Middle frontal gyrus (tissue), 1 donor: ENCODE measurements around the gene SSH2.
A peak's percentile ranks its signal among the peaks of the same experiment; 100 is the strongest.
"Not testable (repeated sequence)": the region's sequence is repeated elsewhere in the genome, so short reads cannot be mapped to it uniquely, and the experiment has no call there.

Experiments
- DNase-seq: peaks from one replicate; pipeline ENCODE4 v3.0.0-alpha.2; 2015; ENCODE audit warnings: low spot score; ENCODE audit errors: extremely low spot score

Gene SSH2

GRCh38 chr17:29674281-29674680 lies 255.7 kb downstream of the SSH2 start:
- DNase-seq = no peak

DNA sequence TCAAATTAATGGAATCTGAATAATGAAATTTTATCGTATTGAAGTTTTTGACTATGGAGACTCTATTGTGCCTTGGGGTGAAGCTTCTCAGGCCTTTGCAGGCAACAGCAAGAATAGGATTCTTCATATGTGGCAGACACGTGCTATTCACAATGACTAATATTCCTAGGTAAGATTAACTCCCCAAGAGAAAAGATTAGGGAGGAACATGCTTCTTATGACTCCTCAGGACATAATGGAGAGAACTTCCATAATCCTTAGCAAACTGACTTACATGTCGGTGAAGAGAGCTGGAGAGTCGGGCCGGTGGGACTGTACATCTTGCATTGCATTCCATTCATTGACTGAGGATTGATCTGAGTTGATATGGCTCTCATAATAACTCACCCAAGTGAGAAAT lies 258.4 kb downstream of the SSH2 start:
- no peak for DNase-seq

- DNase-seq = no peak
Measured at GRCh38 chr17:29669266-29669665, 260.8 kb downstream of the SSH2 start.

- DNase-seq = no peak
Measured at GRCh38 chr17:29667969-29668368, 262.1 kb downstream of the SSH2 start.

- DNase-seq = no peak
Measured at GRCh38 chr17:29665481-29665810, 264.6 kb downstream of the SSH2 start.

- no peak for DNase-seq
Measured at GRCh38 chr17:29664743-29665480, 265.1 kb downstream of the SSH2 start.

DNA sequence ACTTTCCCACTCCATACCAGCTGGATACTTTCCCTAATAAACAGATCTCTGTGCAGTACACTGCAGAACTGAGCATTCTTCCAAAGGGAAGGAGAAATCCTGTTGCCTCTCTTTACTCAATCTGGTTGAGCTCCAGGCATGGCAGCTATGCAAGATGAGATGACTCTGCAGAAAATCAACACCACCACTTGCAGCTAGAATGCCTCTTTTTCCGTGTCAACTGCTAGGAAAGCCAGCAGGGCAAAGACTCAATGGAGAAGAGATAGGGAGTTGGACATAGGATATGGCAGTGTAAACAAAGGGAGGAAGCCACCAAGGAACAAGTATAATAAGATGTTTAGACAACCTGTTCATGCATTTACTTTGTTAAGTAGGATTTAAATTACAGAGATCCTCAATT lies 266.9 kb downstream of the SSH2 start:
- peak; percentile 17 for DNase-seq

DNA sequence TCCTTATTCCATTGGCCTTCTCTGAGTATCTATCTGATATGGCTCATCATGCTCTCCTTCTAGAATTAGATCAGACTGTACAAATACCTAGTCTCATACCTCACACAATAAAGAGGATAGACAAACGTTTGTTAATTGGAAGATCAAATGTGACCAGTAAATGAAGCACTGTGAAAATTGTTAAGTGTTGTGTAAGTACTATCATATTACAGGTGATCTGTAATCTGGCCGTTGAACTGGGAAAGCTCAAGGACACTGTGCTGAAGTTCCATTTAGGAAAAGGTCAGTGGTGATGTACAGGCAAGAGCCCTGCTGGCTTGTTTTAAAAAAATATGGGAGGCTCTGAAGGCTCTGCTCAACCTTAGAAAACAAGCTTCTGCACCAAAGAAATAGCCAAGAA lies 268.8 kb downstream of the SSH2 start:
- DNase-seq = no peak

- no peak for DNase-seq
Measured at GRCh38 chr17:29659155-29659554, 270.9 kb downstream of the SSH2 start.

DNA sequence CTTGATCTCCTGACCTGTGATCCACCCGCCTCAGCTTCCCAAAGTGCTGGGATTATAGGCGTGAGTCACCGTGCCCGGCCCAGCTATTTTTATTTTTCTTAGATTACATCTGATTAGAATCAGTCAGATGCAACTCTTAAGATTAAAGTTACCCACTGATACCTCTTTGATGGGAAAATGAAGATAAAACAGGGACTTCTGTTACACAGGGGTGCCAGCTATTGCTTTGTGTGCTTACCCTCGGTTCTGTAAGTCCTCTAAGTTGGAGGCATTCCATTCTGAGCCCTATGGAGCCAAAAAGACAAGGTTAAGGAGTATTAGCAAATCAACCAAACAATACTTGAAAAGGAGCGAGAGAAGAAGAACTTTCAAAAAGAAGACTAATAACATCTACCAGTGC lies 274.7 kb downstream of the SSH2 start:
- DNase-seq = no peak

DNA sequence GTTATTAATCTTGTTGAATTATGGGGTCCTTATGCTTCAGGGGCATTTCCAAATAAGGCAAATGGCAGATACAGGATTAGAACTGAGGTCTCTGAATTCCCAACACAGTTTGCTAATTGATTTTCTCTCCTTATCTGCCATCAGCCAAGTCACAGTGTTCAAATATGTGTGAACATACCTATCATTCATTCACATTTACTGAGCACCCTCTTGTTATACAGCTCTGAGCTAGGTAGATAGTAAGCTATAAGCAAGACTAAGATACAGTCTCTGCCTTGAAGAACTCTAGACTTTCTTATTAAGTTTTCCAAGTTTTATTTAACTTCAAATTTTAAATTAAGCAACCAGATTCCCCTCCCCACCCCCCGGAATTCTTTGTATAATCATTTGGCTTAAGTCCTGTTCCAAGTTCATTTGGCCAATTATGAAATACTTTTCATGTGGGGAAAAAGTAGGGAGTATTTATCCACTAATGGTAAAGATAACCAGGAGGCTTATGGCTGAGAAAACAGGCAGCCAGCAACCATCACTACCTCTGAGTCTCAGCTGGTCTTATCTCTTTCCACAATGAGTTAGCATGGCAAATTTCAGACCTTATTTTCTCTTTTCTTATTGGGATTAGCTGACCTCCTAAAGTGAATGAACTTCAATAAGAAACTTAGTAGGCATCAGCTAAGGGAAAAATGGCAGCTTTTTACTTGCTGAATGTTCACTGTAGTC lies 275.9 kb downstream of the SSH2 start:
- DNase-seq = no peak

DNA sequence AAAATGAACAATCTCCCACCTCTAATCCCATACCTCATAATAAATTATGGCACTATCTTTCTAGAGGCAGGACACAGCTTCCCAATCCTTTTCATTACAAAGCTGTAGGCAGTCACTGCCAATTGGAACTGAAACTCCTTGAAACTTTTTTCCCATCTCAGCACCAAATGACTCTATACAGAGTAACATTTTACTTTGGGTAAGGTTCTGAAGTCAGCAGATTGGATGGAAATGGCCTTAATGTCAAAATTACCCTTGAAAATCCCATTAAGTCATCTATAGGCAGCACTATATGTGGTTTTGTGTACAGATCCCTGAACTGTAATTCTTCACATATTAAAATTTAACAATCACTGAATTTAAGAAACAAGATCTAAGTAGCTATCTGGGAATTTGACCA lies 277.1 kb downstream of the SSH2 start:
- DNase-seq = no peak

DNA sequence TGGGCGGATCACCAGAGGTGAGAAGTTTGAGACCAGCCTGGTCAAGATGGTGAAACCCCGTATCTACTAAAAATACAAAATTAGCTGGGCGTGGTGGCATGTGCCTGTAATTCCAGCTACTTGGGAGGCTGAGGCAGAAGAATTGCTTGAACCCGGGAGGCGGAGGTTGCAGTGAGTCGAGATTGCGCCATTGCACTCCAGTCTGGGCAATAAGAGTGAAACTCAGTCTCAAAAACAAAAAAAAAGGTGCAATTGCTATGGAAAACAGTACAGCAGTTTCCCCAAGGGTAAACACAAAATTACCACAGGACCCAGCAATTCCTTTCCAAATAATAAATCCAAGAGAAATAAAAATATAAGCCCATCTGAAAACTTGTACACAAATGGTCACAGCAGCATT lies 278.1 kb downstream of the SSH2 start:
- not testable (repeated sequence) for DNase-seq

DNA sequence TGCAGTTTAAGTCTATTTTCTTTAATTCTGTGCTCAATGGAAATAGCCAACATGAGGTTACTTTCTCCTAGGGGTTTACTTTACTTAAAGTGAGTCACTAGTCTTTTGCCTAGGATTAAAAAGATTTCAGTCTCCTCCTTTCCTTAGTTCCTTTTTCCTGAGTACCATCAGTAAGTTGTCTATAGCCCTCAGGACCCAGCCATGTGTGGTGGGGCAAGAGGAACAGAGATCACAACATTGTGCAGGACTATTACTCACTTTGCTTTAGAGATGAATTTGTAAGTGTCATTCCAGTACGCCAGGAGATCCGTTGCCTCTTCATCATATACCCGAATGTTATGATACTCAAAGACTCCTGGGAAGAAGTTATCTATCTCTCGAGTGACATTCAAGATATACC lies 279.6 kb downstream of the SSH2 start:
- no peak for DNase-seq

DNA sequence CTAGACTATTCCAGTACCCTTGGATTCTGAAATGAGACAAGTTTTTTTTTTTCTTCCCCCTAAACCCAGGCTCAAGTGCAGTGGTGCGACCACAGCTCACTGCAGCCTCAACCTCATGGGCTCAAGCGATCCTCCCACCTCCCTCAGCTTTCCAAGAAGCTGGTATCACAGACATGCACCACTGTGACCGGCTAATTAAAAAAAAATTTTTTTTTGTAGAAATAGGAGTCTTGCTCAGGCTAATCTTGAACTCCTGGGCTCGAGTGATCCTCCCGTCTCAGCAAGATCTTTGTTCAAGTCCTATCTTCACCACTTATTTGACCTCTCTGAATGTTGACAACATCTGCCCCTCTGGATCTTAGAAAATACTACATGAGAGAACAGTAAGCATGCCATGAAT lies 280.7 kb downstream of the SSH2 start:
- DNase-seq = no peak

GRCh38 chr17:29648005-29648404 lies 282.0 kb downstream of the SSH2 start:
- no peak for DNase-seq

DNA sequence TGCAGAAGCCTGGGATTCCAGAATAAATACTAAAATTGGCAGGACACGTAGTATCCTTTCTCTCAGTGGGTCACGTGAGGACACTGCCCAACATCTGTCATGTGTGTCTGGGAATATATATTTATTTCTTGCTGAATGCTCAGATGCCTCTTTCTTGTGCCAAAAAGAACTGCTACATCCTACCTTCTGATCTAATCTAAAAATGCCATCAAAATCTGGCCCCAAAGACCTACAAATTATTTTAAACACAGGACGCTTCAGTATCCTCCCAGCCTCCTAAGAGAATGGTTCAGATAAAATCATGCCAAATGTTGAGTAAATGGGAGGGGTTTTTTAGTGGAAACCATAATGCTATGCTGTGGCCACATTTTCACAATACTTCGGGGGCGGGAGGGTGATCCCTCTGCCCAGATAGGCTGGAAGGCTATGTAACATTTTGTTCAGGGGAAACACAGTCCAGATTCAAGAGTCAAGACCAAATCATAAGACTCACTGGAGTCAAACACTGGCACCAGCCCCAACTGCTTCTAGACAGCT lies 284.4 kb downstream of the SSH2 start:
- no peak for DNase-seq

GRCh38 chr17:29643817-29644160 lies 286.2 kb downstream of the SSH2 start:
- DNase-seq = no peak

- no peak for DNase-seq
Measured at GRCh38 chr17:29642171-29642611, 287.8 kb downstream of the SSH2 start.

DNA sequence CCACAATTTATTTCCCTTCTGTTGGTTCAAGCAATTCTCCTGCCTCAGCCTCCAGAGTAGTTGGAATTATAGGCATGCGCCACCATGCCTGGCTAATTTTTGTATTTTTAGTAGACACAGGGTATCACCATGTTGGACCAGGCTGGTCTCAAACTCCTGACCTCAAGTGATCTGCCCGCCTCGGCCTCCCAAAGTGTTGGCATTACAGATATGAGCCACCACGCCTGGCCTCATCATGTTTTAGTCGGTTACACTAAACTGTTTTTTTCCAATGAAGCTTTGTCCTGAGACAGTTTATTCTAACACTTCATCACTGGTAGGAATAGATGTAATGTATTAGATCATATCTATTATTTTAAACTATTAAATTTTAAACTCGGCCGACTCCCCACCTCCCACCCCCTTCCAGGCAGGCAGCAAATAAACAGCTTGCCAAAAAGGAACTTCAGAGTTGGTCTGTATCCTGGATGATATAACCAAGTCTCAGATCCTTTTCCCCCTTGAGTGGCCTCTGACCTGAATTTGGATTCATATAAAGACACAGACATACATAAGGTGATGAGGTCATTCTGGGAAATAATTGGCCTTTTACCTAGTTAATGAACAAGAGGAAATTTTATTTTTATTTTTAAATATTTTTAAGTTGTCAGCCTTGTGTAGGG lies 288.9 kb downstream of the SSH2 start:
- no peak for DNase-seq

GRCh38 chr17:29640413-29640812 lies 289.6 kb downstream of the SSH2 start:
- no peak for DNase-seq

DNA sequence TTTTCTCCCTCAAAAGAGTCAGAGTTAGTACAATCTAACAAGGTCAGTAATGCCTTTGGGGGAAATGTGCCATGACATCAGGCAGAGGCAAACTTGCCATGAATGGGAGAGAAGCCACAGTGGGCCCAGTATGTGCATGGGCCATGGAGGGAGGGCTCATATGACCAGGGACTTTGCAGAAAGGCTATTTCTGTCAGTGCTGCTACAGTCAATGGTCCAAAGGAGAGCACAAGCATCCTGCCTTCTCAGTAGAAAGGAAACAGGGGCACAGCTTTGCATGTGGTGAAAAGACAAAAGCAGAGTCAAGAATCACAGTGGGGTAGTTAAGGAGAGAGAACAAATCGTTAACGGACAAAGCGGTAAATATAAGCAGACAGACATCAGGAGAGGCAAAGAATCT lies 296.1 kb downstream of the SSH2 start:
- DNase-seq = no peak
